H9 (cell line): ENCODE results near the gene PPM1B. TPM values are rescaled to one million over a fixed set of nuclear protein-coding genes. Genes with fewer than 3 reads are reported as not detected.

Source experiments
- DNase-seq: peaks from one replicate; pipeline ENCODE4 v3.0.0-alpha.2; 2017
- H2AFZ ChIP-seq: one replicate; pipeline ENCODE4 v1.6.1; 2013; ENCODE audit warnings: mild to moderate bottlenecking, low read length, control low read depth, moderate library complexity
- H2AK5ac ChIP-seq: 2 replicates; pipeline ENCODE4 v1.6.1; 2013; ENCODE audit warnings: low read length, control low read depth, mixed read lengths; ENCODE audit not compliant: insufficient read length
- H2BK120ac ChIP-seq: one replicate; pipeline ENCODE4 v1.6.1; 2013; ENCODE audit warnings: low read depth, mild to moderate bottlenecking, low read length, control low read depth, inconsistent platforms; ENCODE audit not compliant: poor library complexity, severe bottlenecking
- H2BK12ac ChIP-seq: 2 replicates; pipeline ENCODE4 v1.6.1; 2013; ENCODE audit warnings: low read length, control low read depth, mixed read lengths, low read depth; ENCODE audit not compliant: insufficient read length
- H2BK15ac ChIP-seq: 2 replicates; pipeline ENCODE4 v1.6.1; 2013; ENCODE audit warnings: low read depth, low read length, control low read depth
- H2BK20ac ChIP-seq: one replicate; pipeline ENCODE4 v1.6.1; 2013; ENCODE audit warnings: low read depth, mild to moderate bottlenecking, low read length, control low read depth, inconsistent platforms; ENCODE audit not compliant: poor library complexity, severe bottlenecking
- H2BK5ac ChIP-seq: 2 replicates; pipeline ENCODE4 v1.6.1; 2013; ENCODE audit warnings: low read length, control low read depth, mixed read lengths; ENCODE audit not compliant: insufficient read length
- H3K14ac ChIP-seq: 2 replicates; pipeline ENCODE4 v1.6.1; 2013; ENCODE audit warnings: low read length, control low read depth; ENCODE audit not compliant: insufficient read depth
- H3K18ac ChIP-seq: 2 replicates; pipeline ENCODE4 v1.6.1; 2013; ENCODE audit warnings: low read depth, mild to moderate bottlenecking, mixed read lengths, low read length, control low read depth; ENCODE audit not compliant: insufficient read length
- H3K23ac ChIP-seq: 2 replicates; pipeline ENCODE4 v1.6.1; 2013; ENCODE audit warnings: low read length, control low read depth, mixed read lengths, low read depth; ENCODE audit not compliant: insufficient read length
- H3K23me2 ChIP-seq: 2 replicates; pipeline ENCODE4 v1.6.1; 2013; ENCODE audit warnings: low read depth, mild to moderate bottlenecking, mixed read lengths, low read length, control low read depth; ENCODE audit not compliant: insufficient read length, poor library complexity, severe bottlenecking
- H3K27ac ChIP-seq: 2 replicates; pipeline ENCODE4 v1.5.1; 2013; ENCODE audit warnings: low read length, control low read depth, mixed read lengths, low read depth; ENCODE audit not compliant: insufficient read length
- H3K27me3 ChIP-seq: 2 replicates; pipeline ENCODE4 v1.6.1; 2013; ENCODE audit warnings: low read length, control low read depth, inconsistent platforms; ENCODE audit not compliant: insufficient read depth
- H3K4ac ChIP-seq: 2 replicates; pipeline ENCODE4 v1.6.1; 2013; ENCODE audit warnings: low read depth, mild to moderate bottlenecking, control low read depth, inconsistent platforms, low read length, moderate library complexity
- H3K4me1 ChIP-seq: 2 replicates; pipeline ENCODE4 v1.6.1; 2013; ENCODE audit warnings: low read length, control low read depth, inconsistent platforms; ENCODE audit not compliant: insufficient read depth
- H3K4me2 ChIP-seq: 2 replicates; pipeline ENCODE4 v1.6.1; 2013; ENCODE audit warnings: low read length, control low read depth, mixed read lengths; ENCODE audit not compliant: insufficient read length, insufficient read depth
- H3K56ac ChIP-seq: 2 replicates; pipeline ENCODE4 v1.6.1; 2013; ENCODE audit warnings: low read depth, mild to moderate bottlenecking, mixed read lengths, low read length, control low read depth; ENCODE audit not compliant: insufficient read length
- H3K79me1 ChIP-seq: 2 replicates; pipeline ENCODE4 v1.6.1; 2013; ENCODE audit warnings: low read depth, mild to moderate bottlenecking, moderate library complexity, low read length, control low read depth, inconsistent platforms; ENCODE audit not compliant: insufficient read depth, poor library complexity, severe bottlenecking
- H3K79me2 ChIP-seq: 2 replicates; pipeline ENCODE4 v1.6.1; 2013; ENCODE audit warnings: low read length, control low read depth, inconsistent platforms; ENCODE audit not compliant: insufficient read depth
- H3K9ac ChIP-seq: 2 replicates; pipeline ENCODE4 v1.6.1; 2013; ENCODE audit warnings: low read length, control low read depth, mixed read lengths; ENCODE audit not compliant: insufficient read length; ENCODE audit errors: extremely low read depth
- H3K9me3 ChIP-seq: one replicate; pipeline ENCODE4 v1.6.1; 2013; ENCODE audit warnings: low read depth, low read length, inconsistent platforms; ENCODE audit not compliant: control insufficient read depth
- H3T11ph ChIP-seq: one replicate; pipeline ENCODE4 v1.6.1; 2013; ENCODE audit warnings: mild to moderate bottlenecking, low read length, control low read depth, inconsistent platforms
- H4K20me1 ChIP-seq: one replicate; pipeline ENCODE4 v1.6.1; 2013; ENCODE audit not compliant: control insufficient read depth, insufficient read length, insufficient read depth
- H4K5ac ChIP-seq: 2 replicates; pipeline ENCODE4 v1.6.1; 2013; ENCODE audit warnings: low read depth, mild to moderate bottlenecking, mixed read lengths, low read length, control low read depth; ENCODE audit not compliant: insufficient read length
- H4K8ac ChIP-seq: replicated peaks from 2 replicates; pipeline ENCODE4 v1.6.1; 2013; ENCODE audit warnings: low read length, control low read depth, mixed read lengths, low read depth; ENCODE audit not compliant: insufficient read length
- H4K91ac ChIP-seq: 2 replicates; pipeline ENCODE4 v1.6.1; 2013; ENCODE audit warnings: low read depth, mild to moderate bottlenecking, moderate library complexity, mixed read lengths, low read length, control low read depth; ENCODE audit not compliant: insufficient read length
- H3K27ac Mint-ChIP-seq, 3 experiments: 2 replicates in 2 of 3; 3 replicates in 1 of 3; pipeline ENCODE4 v1.8.0; 2020 to 2021; ENCODE audit warnings: mixed read lengths in 3 of 3, mild to moderate bottlenecking in 1 of 3, moderate library complexity in 1 of 3
- H3K27me3 Mint-ChIP-seq: 2 replicates; pipeline ENCODE4 v1.8.0; 2021; ENCODE audit warnings: low read depth, mild to moderate bottlenecking, moderate library complexity, mixed read lengths
- H3K36me3 Mint-ChIP-seq, 3 experiments: 2 replicates in 2 of 3; 3 replicates in 1 of 3; pipeline ENCODE4 v1.8.0; 2020 to 2021; ENCODE audit warnings: low read depth in 3 of 3, mixed read lengths in 3 of 3; ENCODE audit not compliant: insufficient read depth in 1 of 3
- H3K4me1 Mint-ChIP-seq, 2 experiments: 2 replicates each; pipeline ENCODE4 v1.8.0; 2020; ENCODE audit warnings: mixed read lengths in 2 of 2
- H3K4me3 Mint-ChIP-seq, 2 experiments: 2 replicates in 1 of 2; 3 replicates in 1 of 2; pipeline ENCODE4 v1.8.0; 2020 to 2021; ENCODE audit warnings: mild to moderate bottlenecking in 2 of 2, mixed read lengths in 2 of 2, moderate library complexity in 1 of 2
- H3K9me3 Mint-ChIP-seq, 2 experiments: 2 replicates in 1 of 2; 3 replicates in 1 of 2; pipeline ENCODE4 v1.8.0; 2020; ENCODE audit warnings: mild to moderate bottlenecking in 2 of 2, mixed read lengths in 2 of 2, moderate library complexity in 1 of 2
- CTCF ChIP-seq: fragments of 200-600 bp; sonication (generic); conservative IDR thresholded peaks from 3 replicates; pipeline ENCODE4 v1.8.0; 2021; ENCODE audit warnings: antibody characterized with exemption, mild to moderate bottlenecking
- WGBS: extraction: QIAGEN DNeasy Blood & Tissue Kit; methylation state at CpG from one replicate; pipeline ENCODE4 v1.1.7; 2013; ENCODE audit warnings: missing lambda C conversion rate, low lambda C conversion rate, mixed read lengths; ENCODE audit not compliant: insufficient read length; ENCODE audit errors: extremely low coverage; 5-methylcytosine and 5-hydroxymethylcytosine counted together
- total RNA-seq: library from RNA; stranded (reverse); gene quantifications from 2 replicates; pipeline ENCODE4 v1.2.1, GENCODE V29; 2021

The PPM1B gene
- total RNA-seq, 1 experiment from 2014 or later: 156 TPM

GRCh38 chr2:44246840-44247369 is 78.2 kb downstream of the PPM1B start:
- Histone ChIP-seq H3K79me2 (peaks cover 2% of the 10 kb centered on the region; the same call in 1 of the 2 replicates), H3K23me2 (no peaks in the 10 kb centered on the region), H4K8ac (no peak overlapping the region), H3K14ac (no peak overlapping the region), H3K18ac (no peak overlapping the region), H3K4me2 (no peak overlapping the region), H3K27me3 (no peaks in the 10 kb centered on the region), H4K20me1 (no peaks in the 10 kb centered on the region), H4K91ac (no peak overlapping the region), H3K4me1 (peaks cover 2% of the 10 kb centered on the region; the same call in 1 of the 2 replicates), H3K27ac (no peak overlapping the region), H3K9ac (no peak overlapping the region), H2BK20ac (no peak overlapping the region), H3K4ac (no peak overlapping the region), H2AK5ac (no peak overlapping the region), H4K5ac (no peak overlapping the region), H3K9me3 (no peaks in the 10 kb centered on the region), H3K79me1 (no peaks in the 10 kb centered on the region), H2BK15ac (no peak overlapping the region), H2AFZ (no peak overlapping the region), H3K56ac (no peak overlapping the region), H3K23ac (no peak overlapping the region), H2BK5ac (no peak overlapping the region), H2BK12ac (no peak overlapping the region), H3T11ph (no peak overlapping the region), H2BK120ac (no peak overlapping the region)
- H3K36me3 Mint-ChIP-seq: no peaks in the 10 kb centered on the region; a peak in 1 of 7 replicates
- peaks cover 32 to 34% of the 10 kb centered on the region in 2 experiments for H3K4me1 Mint-ChIP-seq
- peak overlapping the region in 2 of 3 experiments; percentile 49 to 82; a peak in 2 of 7 replicates for H3K27ac Mint-ChIP-seq
- no CpG with 5 or more reads among the region's 3 CpGs for WGBS
- peaks cover 0 to 2% of the 10 kb centered on the region in 2 experiments; a peak in 2 of 5 replicates for H3K9me3 Mint-ChIP-seq
- no peak overlapping the region for H3K4me3 Mint-ChIP-seq
- TF ChIP-seq CTCF: no peak
- H3K27me3 Mint-ChIP-seq: peaks cover 2% of the 10 kb centered on the region; the same call in 1 of the 2 replicates
- no peak for DNase-seq
